ENCODE results near the gene DDI1. TPM values are rescaled to one million over a fixed set of nuclear protein-coding genes. Genes with fewer than 3 reads are reported as not detected.
A peak's percentile ranks its signal among the peaks of the same experiment; 100 is the strongest.

The DDI1 gene
- total and polyA plus RNA-seq, 2 experiments from 2014 or later = 0.39 TPM; not detected in 1

- H3K4me1 ChIP-seq (ENCODE audit: insufficient read depth) = peaks cover 4% of the 10 kb centered on the region
- no peak overlapping the region for H3K4me2 ChIP-seq
- TF ChIP-seq EZH2 (IDR thresholded peaks at IDR 0.05; ENCODE audit: borderline replicate concordance) = no peak
- no peak for TF ChIP-seq EZH2phosphoT487 (IDR thresholded peaks at IDR 0.05; ENCODE audit: low read depth, severe bottlenecking, unreplicated experiment)
- no peak for TF ChIP-seq CTCF (IDR thresholded peaks at IDR 0.05; ENCODE audit: poor library complexity)
- no peak overlapping the region for H3K4me3 ChIP-seq
- no peaks in the 10 kb centered on the region for H3K27me3 ChIP-seq
- H3K27ac ChIP-seq = no peak overlapping the region
- no peak for DNase-seq (ENCODE audit: low spot score)
- no peaks in the 10 kb centered on the region for H4K20me1 ChIP-seq (ENCODE audit: insufficient read depth, poor library complexity, severe bottlenecking)
- H3K9me2 ChIP-seq (replicated peaks; ENCODE audit: insufficient read depth) = no peaks in the 10 kb centered on the region
- no peaks in the 10 kb centered on the region for H3K36me3 ChIP-seq (replicated peaks; ENCODE audit: insufficient read depth, low read depth)
- no peaks in the 10 kb centered on the region for H3K9me3 ChIP-seq (ENCODE audit: low read depth)
- H3K79me2 ChIP-seq = no peaks in the 10 kb centered on the region
- no peak overlapping the region for H2AFZ ChIP-seq
Measured at GRCh38 chr11:104075091-104075490, 38.7 kb downstream of the DDI1 start.

- Histone ChIP-seq H3K9me2 (replicated peaks; ENCODE audit: insufficient read depth) (no peaks in the 10 kb centered on the region), H3K79me2 (no peaks in the 10 kb centered on the region), H3K36me3 (replicated peaks; ENCODE audit: insufficient read depth, low read depth) (no peaks in the 10 kb centered on the region), H2AFZ (no peak overlapping the region), H3K27ac (no peak overlapping the region), H3K27me3 (no peaks in the 10 kb centered on the region), H3K4me1 (ENCODE audit: insufficient read depth) (peaks cover 4% of the 10 kb centered on the region), H3K9me3 (ENCODE audit: low read depth) (no peaks in the 10 kb centered on the region), H3K4me2 (no peak overlapping the region), H3K4me3 (no peak overlapping the region), H4K20me1 (ENCODE audit: insufficient read depth, poor library complexity, severe bottlenecking) (no peaks in the 10 kb centered on the region)
- no peak for DNase-seq (ENCODE audit: low spot score)
- TF ChIP-seq CTCF (IDR thresholded peaks at IDR 0.05; ENCODE audit: poor library complexity) (no peak), EZH2 (IDR thresholded peaks at IDR 0.05; ENCODE audit: borderline replicate concordance) (no peak), EZH2phosphoT487 (IDR thresholded peaks at IDR 0.05; ENCODE audit: low read depth, severe bottlenecking, unreplicated experiment) (no peak)
- 88% methylated on average over 4 of the region's 4 CpGs for WGBS (ENCODE audit: low lambda C conversion rate, missing lambda C conversion rate)
Measured at GRCh38 chr11:104075706-104076105, 39.3 kb downstream of the DDI1 start.

- H2AFZ ChIP-seq = no peak overlapping the region
- WGBS (ENCODE audit: low lambda C conversion rate, missing lambda C conversion rate) = 77% methylated on average over 2 of the region's 2 CpGs
- no peak overlapping the region for H3K4me2 ChIP-seq
Measured at GRCh38 chr11:104076455-104076854, 40.0 kb downstream of the DDI1 start.

More at GRCh38 chr11:104076455-104076854, 40.0 kb downstream of the DDI1 start:
- H4K20me1 ChIP-seq (ENCODE audit: insufficient read depth, poor library complexity, severe bottlenecking) = no peaks in the 10 kb centered on the region
- no peaks in the 10 kb centered on the region for H3K79me2 ChIP-seq
- H3K36me3 ChIP-seq (replicated peaks; ENCODE audit: insufficient read depth, low read depth) = no peaks in the 10 kb centered on the region
- H3K4me3 ChIP-seq = no peak overlapping the region
- H3K9me2 ChIP-seq (replicated peaks; ENCODE audit: insufficient read depth) = no peaks in the 10 kb centered on the region
- TF ChIP-seq CTCF (IDR thresholded peaks at IDR 0.05; ENCODE audit: poor library complexity) = no peak
- TF ChIP-seq EZH2phosphoT487 (IDR thresholded peaks at IDR 0.05; ENCODE audit: low read depth, severe bottlenecking, unreplicated experiment) = no peak
- no peak for TF ChIP-seq EZH2 (IDR thresholded peaks at IDR 0.05; ENCODE audit: borderline replicate concordance)
- peak overlapping the region; percentile 33 for H3K27ac ChIP-seq
- peaks cover 4% of the 10 kb centered on the region for H3K4me1 ChIP-seq (ENCODE audit: insufficient read depth)
- no peaks in the 10 kb centered on the region for H3K27me3 ChIP-seq
- no peaks in the 10 kb centered on the region for H3K9me3 ChIP-seq (ENCODE audit: low read depth)
- no peak for DNase-seq (ENCODE audit: low spot score)

All from hepatocyte (in vitro differentiated cells).